Suprapubic skin (tissue), 4 donors: ENCODE data around the gene ZDHHC3.

Experiments
- CTCF ChIP-seq, 2 donors: fragments of 200-600 bp in 1 of 2; fragments of 450-650 bp in 1 of 2; sonication (generic) in 1 of 2; IDR thresholded peaks; one replicate each; pipeline ENCODE4 v1.5.1; 2016 to 2019; ENCODE audit warnings: antibody characterized with exemption in 2 of 2, mild to moderate bottlenecking in 1 of 2, moderate library complexity in 1 of 2
- EP300 ChIP-seq: sonication (generic); formaldehyde crosslinking; IDR thresholded peaks from one replicate; pipeline ENCODE4 v1.6.1; 2017; ENCODE audit warnings: antibody characterized with exemption
- POLR2A ChIP-seq, 2 donors: fragments of 450-650 bp; IDR thresholded peaks; one replicate each; pipeline ENCODE4 v1.6.1; 2017; ENCODE audit warnings: antibody characterized with exemption in 2 of 2, mild to moderate bottlenecking in 2 of 2, moderate library complexity in 2 of 2
- POLR2AphosphoS5 ChIP-seq, 3 donors: sonication (generic); formaldehyde crosslinking; IDR thresholded peaks; one replicate each; pipeline ENCODE4 v1.6.1; 2017; ENCODE audit warnings: antibody characterized with exemption in 3 of 3

GRCh38 chr3:44890258-44890657 is 85.7 kb downstream of the ZDHHC3 start:
- no peak for TF ChIP-seq CTCF (IDR thresholded peaks at IDR 0.05)
- no peak for TF ChIP-seq EP300
- TF ChIP-seq POLR2A (IDR thresholded peaks at IDR 0.05) = no peak
- no peak for TF ChIP-seq POLR2AphosphoS5 (IDR thresholded peaks at IDR 0.05)
